Activated CD8-positive, alpha-beta memory T cell treated with anti-CD3 and anti-CD28 coated beads, Interleukin-2, amount 10 ng/mL, durations not matched to agents 7 days and 5 days (primary cell): Measurements from ENCODE around the gene FTO. TPM values are rescaled to one million over a fixed set of nuclear protein-coding genes. Genes with fewer than 3 reads are reported as not detected.
A peak's percentile ranks its signal among the peaks of the same experiment; 100 is the strongest.

Source experiments
- ATAC-seq: fragments of 150-1000 bp; cut with Tn5 transposase; one replicate; pipeline ENCODE4 v1.10.0; 2021; ENCODE audit warnings: moderate library complexity
- CTCF ChIA-PET: fragments of 350-600 bp; sonication (Branson Sonifier 250); formaldehyde crosslinking; loops from one replicate; lab custom pipeline; 2021; ENCODE audit warnings: antibody characterized with exemption; lab: Charles Lee
- DNase-seq: peaks from one replicate; pipeline ENCODE4 v3.0.0-alpha.2; 2020
- H3K27ac Mint-ChIP-seq: one replicate; pipeline ENCODE4 v1.8.0; 2021; ENCODE audit warnings: mild to moderate bottlenecking, mixed read lengths
- H3K27me3 Mint-ChIP-seq: one replicate; pipeline ENCODE4 v1.8.0; 2021; ENCODE audit warnings: mixed read lengths
- H3K36me3 Mint-ChIP-seq: one replicate; pipeline ENCODE4 v1.8.0; 2021; ENCODE audit warnings: mild to moderate bottlenecking, mixed read lengths
- H3K4me1 Mint-ChIP-seq: one replicate; pipeline ENCODE4 v1.8.0; 2021; ENCODE audit warnings: mixed read lengths
- H3K4me3 Mint-ChIP-seq: one replicate; pipeline ENCODE4 v1.8.0; 2021; ENCODE audit warnings: mild to moderate bottlenecking, moderate library complexity, mixed read lengths
- H3K9me3 Mint-ChIP-seq: one replicate; pipeline ENCODE4 v1.8.0; 2022; ENCODE audit warnings: low read depth, mixed read lengths
- total RNA-seq, 2 experiments: library from RNA; stranded (reverse); gene quantifications; one replicate each; pipeline ENCODE4 v1.2.3, GENCODE V29; 2021

The FTO gene
- total RNA-seq, 2 experiments from 2014 or later: 47.4 to 57.7 TPM

DNA sequence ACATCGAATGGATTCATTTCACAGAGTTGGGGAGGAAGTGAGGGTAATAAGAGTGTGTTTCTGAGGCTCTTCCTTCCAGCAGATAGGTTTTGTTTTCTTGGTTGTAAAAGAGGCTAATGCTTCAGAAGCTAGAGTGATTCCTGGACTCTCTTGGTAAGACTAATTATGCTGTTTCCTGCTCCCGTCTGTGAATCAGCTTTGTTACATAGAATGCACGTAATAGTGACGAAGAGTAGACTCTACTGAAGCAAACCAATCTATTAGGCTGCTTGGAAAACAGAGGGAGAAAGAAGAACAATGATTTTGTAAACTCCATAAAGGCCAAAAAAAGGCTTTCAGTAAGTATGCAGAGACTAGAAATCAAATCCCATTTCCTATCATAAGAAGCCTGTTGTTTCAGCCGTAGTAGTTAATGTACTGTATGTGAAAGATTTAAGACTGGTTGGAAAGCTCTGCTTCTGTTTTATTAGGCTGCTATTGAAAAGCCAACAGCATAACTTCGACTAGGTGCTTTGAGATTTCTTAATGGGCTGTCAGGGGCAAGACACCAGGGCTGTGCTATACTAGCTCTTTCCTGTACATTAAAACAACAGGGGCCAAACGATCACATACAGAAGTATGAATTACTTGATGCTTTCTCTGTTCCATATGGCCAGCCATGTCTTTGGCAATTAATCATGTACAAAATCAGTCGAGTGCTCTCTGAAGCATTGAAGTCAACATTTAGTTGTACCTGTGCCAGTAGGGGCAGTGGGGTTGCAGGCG, 219.0 kb downstream of the FTO start:
- H3K36me3 Mint-ChIP-seq: no peaks in the 10 kb centered on the region
- no peak for ATAC-seq
- peak overlapping the region; percentile 39 for H3K27ac Mint-ChIP-seq
- no peaks in the 10 kb centered on the region for H3K9me3 Mint-ChIP-seq
- no peak overlapping the region for H3K4me3 Mint-ChIP-seq
- no peaks in the 10 kb centered on the region for H3K27me3 Mint-ChIP-seq
- H3K4me1 Mint-ChIP-seq: peaks cover 17% of the 10 kb centered on the region
- CTCF ChIA-PET: no interaction called here
- DNase-seq: no peak

DNA sequence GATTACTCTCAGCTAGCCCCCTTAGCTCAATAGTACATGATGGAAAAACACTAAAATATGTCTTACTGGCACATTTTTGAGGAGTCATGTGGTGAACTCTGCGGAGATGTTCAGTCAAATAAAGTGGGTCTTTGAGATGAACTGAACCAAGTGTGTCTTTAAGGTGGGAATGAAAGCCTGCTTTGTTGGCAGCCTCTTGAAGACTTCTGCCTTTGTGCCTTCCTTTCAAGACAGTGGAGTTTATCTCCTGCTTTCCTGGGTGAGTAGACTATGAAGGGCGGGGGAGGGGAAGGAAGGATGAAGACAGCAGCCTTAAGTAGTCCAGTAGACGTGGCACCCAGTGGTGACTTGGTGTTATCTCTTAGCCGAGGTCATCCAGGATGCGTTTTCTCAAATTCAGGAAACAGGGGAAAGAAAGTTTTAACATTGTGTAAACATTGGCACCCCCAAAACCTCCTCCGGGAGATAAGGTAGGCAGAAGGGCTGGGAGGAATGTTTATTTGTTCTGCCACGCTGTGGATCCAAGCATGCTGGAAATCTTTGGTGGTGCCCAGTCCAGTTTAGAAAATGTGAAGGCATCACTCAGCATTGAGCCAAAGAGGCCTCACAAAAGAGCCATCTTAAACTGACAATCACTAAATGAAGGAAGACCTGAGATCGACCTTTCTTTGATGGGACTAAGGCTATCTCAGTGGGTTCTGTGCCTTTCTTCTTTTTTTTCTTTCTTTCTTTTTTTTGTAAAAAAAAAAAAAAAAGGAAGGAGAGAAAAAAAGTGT, 220.6 kb downstream of the FTO start:
- Mint-ChIP-seq H3K36me3 (no peaks in the 10 kb centered on the region), H3K27ac (no peak overlapping the region), H3K27me3 (no peaks in the 10 kb centered on the region), H3K4me3 (no peak overlapping the region), H3K4me1 (peaks cover 17% of the 10 kb centered on the region), H3K9me3 (no peaks in the 10 kb centered on the region)
- DNase-seq (no peak), ATAC-seq (no peak)
- CTCF ChIA-PET: no interaction called here

DNA sequence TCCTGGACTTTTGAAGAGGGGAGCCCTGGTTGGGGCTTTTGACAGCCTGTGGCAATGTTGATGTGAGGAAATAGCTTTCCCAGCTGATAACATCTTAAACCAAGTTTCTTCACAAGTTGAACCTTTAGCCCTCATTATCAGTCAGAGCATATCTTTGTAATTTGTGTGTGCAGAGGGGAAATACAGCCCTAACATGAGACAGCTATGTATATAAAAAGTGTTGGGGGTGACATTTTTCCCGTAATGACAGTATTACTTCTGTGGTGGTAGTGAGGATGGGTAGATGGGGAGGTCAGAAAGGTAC, 221.1 kb downstream of the FTO start:
- CTCF ChIA-PET: no interaction called here
- no peaks in the 10 kb centered on the region for H3K36me3 Mint-ChIP-seq
- DNase-seq: no peak
- ATAC-seq: no peak
- no peak overlapping the region for H3K27ac Mint-ChIP-seq
- no peaks in the 10 kb centered on the region for H3K9me3 Mint-ChIP-seq
- H3K4me1 Mint-ChIP-seq: peaks cover 17% of the 10 kb centered on the region
- no peak overlapping the region for H3K4me3 Mint-ChIP-seq
- no peaks in the 10 kb centered on the region for H3K27me3 Mint-ChIP-seq

DNA sequence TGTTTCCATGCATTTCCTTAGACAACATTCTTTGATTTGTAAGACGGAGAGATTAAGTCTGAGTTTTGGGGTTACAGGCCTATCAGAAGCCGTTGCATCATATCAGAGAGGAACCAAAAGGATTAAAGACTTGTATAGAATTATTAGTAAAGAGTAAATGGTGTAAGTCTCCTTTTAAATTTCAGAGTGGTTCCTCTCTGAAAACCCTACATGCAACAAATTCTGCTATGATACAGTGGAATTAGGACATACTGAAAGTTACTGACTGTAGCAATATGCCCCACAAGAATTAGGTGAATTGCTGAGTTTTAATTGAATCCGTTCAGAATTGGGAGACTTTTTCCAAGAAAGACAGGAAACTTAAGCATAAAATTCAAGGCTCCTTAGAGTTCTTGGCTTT, 221.6 kb downstream of the FTO start:
- Mint-ChIP-seq H3K36me3 (no peaks in the 10 kb centered on the region), H3K27me3 (no peaks in the 10 kb centered on the region), H3K9me3 (no peaks in the 10 kb centered on the region), H3K4me1 (peaks cover 14% of the 10 kb centered on the region), H3K27ac (no peak overlapping the region), H3K4me3 (no peak overlapping the region)
- DNase-seq (no peak), ATAC-seq (no peak)
- CTCF ChIA-PET: no interaction called here

DNA sequence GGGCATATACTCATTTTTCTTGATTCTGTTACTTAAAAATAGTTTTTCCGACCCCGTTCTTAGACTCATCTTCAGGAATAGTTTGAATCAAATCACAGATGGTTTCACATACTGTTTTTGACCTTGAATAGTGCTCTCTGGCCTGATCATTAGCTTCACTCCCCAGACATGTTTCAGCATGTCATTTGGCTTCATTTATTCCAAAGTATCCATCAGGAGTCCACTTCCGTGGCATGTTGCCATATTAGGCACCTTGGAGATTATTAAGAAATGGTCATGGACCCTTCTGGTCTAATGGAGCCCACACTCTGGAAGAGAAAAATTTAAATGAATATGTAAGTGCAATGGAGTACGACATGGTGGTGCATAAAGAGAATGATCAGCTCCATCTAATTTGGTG, 222.3 kb downstream of the FTO start:
- ATAC-seq (no peak), DNase-seq (no peak)
- H3K4me3 Mint-ChIP-seq: no peak overlapping the region
- H3K9me3 Mint-ChIP-seq: no peaks in the 10 kb centered on the region
- H3K4me1 Mint-ChIP-seq: peaks cover 14% of the 10 kb centered on the region
- H3K27me3 Mint-ChIP-seq: no peaks in the 10 kb centered on the region
- CTCF ChIA-PET: no interaction called here
- H3K36me3 Mint-ChIP-seq: no peaks in the 10 kb centered on the region
- H3K27ac Mint-ChIP-seq: no peak overlapping the region

DNA sequence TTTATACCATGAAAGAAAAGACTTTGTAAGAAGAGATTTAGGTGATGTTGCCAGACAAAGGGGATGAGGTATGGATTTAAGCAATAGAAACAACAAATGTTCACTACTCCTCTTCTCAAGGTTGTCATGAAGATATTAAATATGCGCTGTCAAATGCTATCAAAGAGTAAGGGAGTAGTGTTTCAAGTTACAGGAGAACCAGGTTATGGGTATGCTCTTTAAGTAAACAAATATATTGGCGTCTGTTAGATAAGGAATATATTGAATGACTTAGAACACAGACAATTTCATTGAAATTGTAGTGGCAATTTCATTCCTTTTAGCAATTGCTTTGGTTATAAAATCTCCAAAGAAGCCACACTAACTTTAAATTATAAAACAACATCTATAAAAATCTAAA, 229.0 kb downstream of the FTO start:
- H3K4me1 Mint-ChIP-seq: peaks cover 3% of the 10 kb centered on the region
- DNase-seq (no peak), ATAC-seq (no peak)
- H3K27me3 Mint-ChIP-seq: no peaks in the 10 kb centered on the region
- H3K9me3 Mint-ChIP-seq: no peaks in the 10 kb centered on the region
- no peak overlapping the region for H3K27ac Mint-ChIP-seq
- CTCF ChIA-PET: no interaction called here
- no peak overlapping the region for H3K4me3 Mint-ChIP-seq
- H3K36me3 Mint-ChIP-seq: peaks cover 11% of the 10 kb centered on the region

DNA sequence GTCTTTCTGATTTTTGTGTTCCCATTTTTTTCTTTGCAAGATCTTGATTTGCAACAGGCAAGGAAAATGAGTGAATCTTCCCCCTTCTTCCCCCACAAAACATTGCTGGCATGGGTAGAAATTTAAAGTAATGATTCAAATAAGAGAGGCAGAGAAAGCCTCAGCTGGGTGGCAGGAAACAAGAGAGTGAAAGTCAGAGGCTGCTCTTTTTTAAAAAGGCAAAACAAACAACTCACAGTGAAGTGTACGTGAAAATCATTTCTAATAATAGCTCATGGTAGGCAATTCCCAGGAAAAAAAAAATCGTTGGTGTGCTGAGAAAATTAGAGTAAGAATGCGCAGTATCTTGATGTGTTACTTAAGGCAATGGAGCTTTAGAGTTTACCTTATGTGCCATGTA, 229.5 kb downstream of the FTO start:
- Mint-ChIP-seq H3K4me3 (no peak overlapping the region), H3K4me1 (peaks cover 3% of the 10 kb centered on the region), H3K27me3 (no peaks in the 10 kb centered on the region), H3K9me3 (no peaks in the 10 kb centered on the region), H3K27ac (no peak overlapping the region), H3K36me3 (peaks cover 13% of the 10 kb centered on the region)
- CTCF ChIA-PET: no interaction called here
- no peak for DNase-seq
- ATAC-seq: no peak

DNA sequence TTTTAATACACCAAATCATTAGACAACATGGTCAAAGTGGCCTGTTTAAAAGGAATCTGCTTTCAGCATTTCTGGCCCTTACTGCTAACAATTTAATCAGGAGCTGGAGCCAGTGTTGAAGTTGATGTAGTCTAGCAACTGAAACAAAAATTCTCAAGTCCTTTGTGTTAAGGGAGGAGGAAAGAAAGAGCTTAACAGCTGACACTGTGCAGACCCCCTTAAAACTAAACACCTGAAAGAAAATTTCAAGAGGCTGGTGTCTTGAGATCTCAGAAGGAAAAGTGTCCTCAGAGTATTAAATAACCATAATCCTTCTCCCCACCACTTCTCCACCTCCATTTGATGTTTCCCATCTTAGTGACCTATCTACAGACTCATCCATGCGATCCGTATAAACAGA, 232.1 kb downstream of the FTO start:
- no peak overlapping the region for H3K27ac Mint-ChIP-seq
- CTCF ChIA-PET: no interaction called here
- no peaks in the 10 kb centered on the region for H3K27me3 Mint-ChIP-seq
- peaks cover 3% of the 10 kb centered on the region for H3K4me1 Mint-ChIP-seq
- H3K4me3 Mint-ChIP-seq: no peak overlapping the region
- H3K9me3 Mint-ChIP-seq: no peaks in the 10 kb centered on the region
- no peak for DNase-seq
- H3K36me3 Mint-ChIP-seq: peaks cover 15% of the 10 kb centered on the region
- no peak for ATAC-seq

DNA sequence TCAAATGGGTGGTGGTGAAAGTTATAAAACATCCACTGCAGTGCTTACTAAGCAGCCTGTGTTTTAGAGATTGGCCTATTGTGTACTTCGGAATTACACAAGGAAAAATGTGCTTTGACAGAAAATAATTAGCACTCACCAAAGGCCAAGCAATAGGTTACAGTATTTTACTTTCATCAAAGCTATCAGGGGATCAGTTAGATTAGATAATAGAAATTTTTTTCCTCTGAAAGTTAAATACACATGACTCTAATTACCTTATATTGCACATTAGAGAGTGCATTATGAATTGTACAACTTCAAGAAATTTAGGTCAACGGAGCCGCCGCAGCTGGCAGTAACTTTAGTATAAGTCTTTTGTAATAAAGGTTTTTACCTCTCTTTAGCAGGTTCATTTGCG, 232.6 kb downstream of the FTO start:
- ATAC-seq (no peak), DNase-seq (no peak)
- H3K27ac Mint-ChIP-seq: no peak overlapping the region
- no peaks in the 10 kb centered on the region for H3K9me3 Mint-ChIP-seq
- H3K4me1 Mint-ChIP-seq: peaks cover 3% of the 10 kb centered on the region
- CTCF ChIA-PET: no interaction called here
- H3K27me3 Mint-ChIP-seq: no peaks in the 10 kb centered on the region
- no peak overlapping the region for H3K4me3 Mint-ChIP-seq
- H3K36me3 Mint-ChIP-seq: peaks cover 15% of the 10 kb centered on the region

DNA sequence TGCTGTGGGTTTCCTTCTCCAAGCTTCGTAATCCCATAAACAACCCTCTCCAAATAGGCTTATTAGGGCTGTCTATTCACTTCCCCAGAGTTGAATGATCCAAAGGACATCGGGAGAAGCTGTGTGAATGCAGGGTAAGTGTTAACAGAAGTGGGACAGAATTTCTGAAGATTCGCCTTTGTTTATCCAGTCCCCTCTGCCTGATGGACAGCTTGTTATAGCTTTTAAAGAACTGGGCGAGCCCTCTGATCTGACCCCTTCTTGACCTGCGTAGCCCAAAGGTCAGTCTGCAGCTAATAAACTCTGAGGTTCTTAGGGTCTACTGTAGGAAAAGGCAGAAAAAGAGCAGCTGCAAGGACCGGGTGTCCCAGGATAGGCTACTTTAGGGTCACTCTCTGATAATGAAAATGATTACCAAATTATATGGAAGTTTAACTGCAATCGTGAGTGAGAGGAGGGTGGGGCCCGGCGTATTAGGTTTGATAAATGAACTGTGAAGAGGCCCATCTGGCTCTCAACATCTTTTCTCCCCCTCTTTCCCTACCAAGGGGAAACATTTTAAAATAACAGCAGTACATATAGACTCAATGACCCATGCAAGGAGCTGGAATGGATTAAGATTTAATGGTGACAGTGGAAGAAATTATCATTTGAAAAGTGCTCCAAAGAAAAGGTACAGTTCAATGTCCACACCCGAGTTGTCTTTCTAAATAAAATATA, 233.4 kb downstream of the FTO start:
- Mint-ChIP-seq H3K27ac (no peak overlapping the region), H3K4me3 (no peak overlapping the region), H3K9me3 (no peaks in the 10 kb centered on the region), H3K27me3 (no peaks in the 10 kb centered on the region), H3K4me1 (peaks cover 3% of the 10 kb centered on the region), H3K36me3 (peaks cover 15% of the 10 kb centered on the region)
- ATAC-seq (no peak), DNase-seq (no peak)
- CTCF ChIA-PET: no interaction called here

DNA sequence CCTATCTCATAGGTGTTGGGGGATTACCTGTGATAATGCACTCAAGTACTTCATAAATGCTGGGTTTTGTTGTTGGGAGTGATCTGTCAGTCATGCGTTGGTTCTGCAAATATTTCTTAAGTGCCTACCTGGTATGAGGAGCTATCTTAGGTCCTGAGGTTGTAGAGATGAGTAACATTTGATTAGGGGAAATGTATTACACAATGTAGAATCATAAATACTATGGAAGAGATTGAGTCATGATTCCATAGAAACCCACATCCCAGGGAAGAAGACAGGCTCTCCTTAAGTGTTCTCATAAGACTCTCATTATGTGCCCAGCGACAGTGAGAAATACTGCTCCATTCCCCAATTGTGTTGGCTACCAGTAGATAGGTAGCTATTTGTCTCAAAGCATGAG, 240.1 kb downstream of the FTO start:
- peaks cover 3% of the 10 kb centered on the region for H3K4me1 Mint-ChIP-seq
- ATAC-seq (no peak), DNase-seq (no peak)
- H3K9me3 Mint-ChIP-seq: no peaks in the 10 kb centered on the region
- no peaks in the 10 kb centered on the region for H3K27me3 Mint-ChIP-seq
- peaks cover 1% of the 10 kb centered on the region for H3K36me3 Mint-ChIP-seq
- H3K27ac Mint-ChIP-seq: no peak overlapping the region
- no peak overlapping the region for H3K4me3 Mint-ChIP-seq
- CTCF ChIA-PET: no interaction called here

DNA sequence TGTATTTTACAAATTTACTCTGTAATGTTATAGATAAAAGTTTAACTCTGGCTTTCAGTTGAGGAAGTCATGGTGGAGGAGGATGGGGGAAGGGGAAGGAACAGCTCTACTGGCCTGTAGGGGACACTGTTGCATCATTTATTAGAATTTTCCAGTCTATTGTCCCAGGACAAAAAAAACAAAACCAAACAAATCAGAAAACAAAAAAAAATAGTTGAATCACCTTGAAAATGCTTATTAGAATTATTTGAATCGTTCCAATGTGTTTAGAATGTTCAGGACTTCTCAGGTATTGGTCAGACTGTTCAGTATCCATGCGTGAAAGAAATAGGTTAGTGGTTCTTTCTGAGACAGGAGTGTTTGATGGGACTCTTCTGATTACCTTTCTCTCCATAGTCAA, 242.0 kb downstream of the FTO start:
- Mint-ChIP-seq H3K27ac (no peak overlapping the region), H3K9me3 (no peaks in the 10 kb centered on the region), H3K4me3 (no peak overlapping the region), H3K27me3 (no peaks in the 10 kb centered on the region), H3K4me1 (peaks cover 5% of the 10 kb centered on the region), H3K36me3 (no peaks in the 10 kb centered on the region)
- no peak for DNase-seq
- no peak for ATAC-seq
- CTCF ChIA-PET: interaction anchor here (0.9 to 1.9 kb wide), 4 partner anchors 10 to 1519 kb away, joined by 3 to 4 read pairs (median 4); no protein-coding TSS in a partner anchor

DNA sequence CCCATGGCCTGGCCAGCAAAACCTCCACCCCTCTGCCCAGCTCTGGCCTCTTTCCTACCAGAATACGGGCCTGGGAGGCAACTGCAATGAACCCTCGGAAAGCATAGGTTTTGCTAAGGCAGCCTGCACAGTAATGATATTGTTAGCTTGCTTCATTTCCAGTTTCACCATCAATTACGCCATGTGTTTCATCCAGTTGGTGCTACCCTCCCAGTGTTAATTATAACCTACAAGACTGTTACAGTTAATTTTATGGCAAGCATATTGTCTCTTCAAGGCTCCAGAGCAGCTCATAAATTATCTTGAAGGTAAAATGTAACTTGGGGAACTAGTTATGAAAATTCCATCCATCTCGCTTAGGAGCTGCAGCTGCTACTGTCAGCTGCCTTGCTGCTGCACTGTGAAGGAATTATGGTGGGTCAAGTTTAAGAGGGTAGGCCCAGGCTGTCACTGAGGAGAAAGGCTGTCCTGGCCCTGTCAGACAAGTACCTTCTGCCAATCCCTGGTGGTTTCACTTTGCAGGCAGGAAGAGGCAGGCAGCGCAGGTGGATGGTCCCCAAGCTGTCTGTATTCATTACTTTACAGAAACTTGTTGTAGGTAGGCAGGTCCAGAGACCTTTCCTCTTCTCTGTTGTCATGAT, 242.9 kb downstream of the FTO start:
- ATAC-seq (no peak), DNase-seq (no peak)
- Mint-ChIP-seq H3K27ac (no peak overlapping the region), H3K9me3 (no peaks in the 10 kb centered on the region), H3K4me3 (no peak overlapping the region), H3K4me1 (peaks cover 7% of the 10 kb centered on the region), H3K36me3 (no peaks in the 10 kb centered on the region), H3K27me3 (no peaks in the 10 kb centered on the region)
- CTCF ChIA-PET: interaction anchor here (1.6 to 1.9 kb wide), 3 partner anchors 9 to 1518 kb away, joined by 3 to 4 read pairs (median 4); no protein-coding TSS in a partner anchor
